ENCODE data around the gene SPINT2.
A peak's percentile ranks its signal among the peaks of the same experiment; 100 is the strongest.
"Not testable (repeated sequence)": the region's sequence is repeated elsewhere in the genome, so short reads cannot be mapped to it uniquely, and the experiment has no call there.

SPINT2 gene

DNA sequence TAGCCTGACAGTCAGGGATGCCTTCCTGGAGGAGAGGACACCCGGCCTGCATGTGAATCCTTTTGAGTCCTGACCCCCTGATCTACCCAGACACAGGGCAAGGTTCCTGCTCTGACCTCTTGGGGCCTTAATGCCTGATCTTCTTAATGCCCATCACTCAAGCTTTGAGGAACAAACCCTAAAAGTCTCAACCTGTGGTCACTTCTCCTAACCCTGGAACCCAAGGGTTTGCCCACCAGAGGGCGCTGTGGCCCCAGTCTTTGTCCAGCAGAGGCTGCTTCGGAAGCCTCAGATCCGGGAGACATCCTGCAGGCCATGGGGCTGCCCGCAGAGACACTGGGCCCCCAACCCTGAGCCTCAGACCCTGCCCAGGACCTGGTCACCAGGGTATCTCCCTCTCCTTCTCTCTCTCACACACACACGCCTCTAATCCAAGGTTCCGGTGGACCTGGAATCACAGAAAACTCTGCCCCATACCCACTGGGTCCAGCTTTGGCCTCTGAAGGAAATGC, 30.6 kb upstream of the SPINT2 start:
- no peak for DNase-seq (ENCODE audit: low read depth)
- H3K4me3 ChIP-seq (ENCODE audit: low read depth, low read length) = no peak overlapping the region

GRCh38 chr19:38234615-38235014, 29.8 kb upstream of the SPINT2 start:
- no peak for DNase-seq (ENCODE audit: low read depth)
- H3K4me3 ChIP-seq (ENCODE audit: low read depth, low read length) = no peak overlapping the region

DNA sequence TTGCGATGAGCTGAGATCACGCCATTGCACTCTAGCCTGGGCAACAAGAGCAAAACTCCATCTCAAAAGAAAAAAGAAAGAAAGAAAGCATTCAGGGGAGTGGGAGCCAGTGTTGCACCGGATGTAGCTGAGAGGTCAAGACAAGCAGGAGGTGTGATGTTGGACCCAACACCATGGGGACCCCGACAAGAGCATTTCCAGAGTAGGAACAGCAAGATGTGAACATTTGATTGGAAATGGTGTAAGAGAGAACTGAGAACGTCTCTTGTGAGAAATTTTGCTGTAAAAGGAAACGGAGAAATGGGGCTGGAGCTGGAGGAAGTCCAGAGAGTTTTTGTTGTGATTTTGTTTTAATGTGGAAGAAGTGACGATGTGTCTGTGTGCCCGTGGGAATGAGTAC, 24.6 kb upstream of the SPINT2 start:
- H3K4me3 ChIP-seq (ENCODE audit: low read depth, low read length) = no peak overlapping the region
- no peak for DNase-seq (ENCODE audit: low read depth)

GRCh38 chr19:38243279-38243673, 21.1 kb upstream of the SPINT2 start:
- no peak for DNase-seq (ENCODE audit: low read depth)
- H3K4me3 ChIP-seq (ENCODE audit: low read depth, low read length) = no peak overlapping the region

DNA sequence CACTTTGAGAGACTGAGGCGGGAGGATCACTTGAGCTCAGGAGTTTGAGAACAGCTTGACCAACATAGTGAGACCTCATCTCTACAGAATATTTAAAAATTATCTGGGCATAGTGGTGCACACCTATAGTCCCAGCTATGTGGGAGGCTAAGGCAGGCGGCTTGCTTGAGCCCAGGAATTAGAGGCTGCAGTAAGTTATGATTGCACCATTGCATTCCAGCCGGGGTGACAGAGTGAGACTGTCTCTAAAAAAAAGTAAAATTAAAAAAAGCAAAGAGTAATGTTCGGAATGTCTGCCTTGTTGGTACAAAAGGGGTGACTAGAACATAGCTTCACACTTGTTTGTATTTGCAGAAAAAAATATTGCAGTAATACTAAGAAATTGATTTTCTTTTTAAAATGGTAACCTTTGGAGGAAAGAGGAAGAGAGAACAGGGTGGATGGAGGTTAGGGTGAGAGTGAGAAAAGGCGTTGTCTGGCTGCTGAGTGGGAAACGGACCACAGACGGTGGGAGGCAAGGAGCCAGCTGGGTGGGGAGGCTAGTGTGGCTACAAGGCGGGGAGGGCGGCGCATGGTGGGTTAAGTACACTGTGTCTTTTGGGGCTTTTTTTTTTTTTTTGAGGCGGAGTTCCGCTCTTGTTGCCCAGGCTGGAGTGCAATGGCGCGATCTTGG, 18.4 kb upstream of the SPINT2 start:
- no peak overlapping the region for H3K4me3 ChIP-seq (ENCODE audit: low read depth, low read length)
- DNase-seq (ENCODE audit: low read depth) = no peak

- DNase-seq (ENCODE audit: low read depth) = no peak
These were observed 17.2 kb upstream of the SPINT2 start for GRCh38 chr19:38247126-38247525.

DNA sequence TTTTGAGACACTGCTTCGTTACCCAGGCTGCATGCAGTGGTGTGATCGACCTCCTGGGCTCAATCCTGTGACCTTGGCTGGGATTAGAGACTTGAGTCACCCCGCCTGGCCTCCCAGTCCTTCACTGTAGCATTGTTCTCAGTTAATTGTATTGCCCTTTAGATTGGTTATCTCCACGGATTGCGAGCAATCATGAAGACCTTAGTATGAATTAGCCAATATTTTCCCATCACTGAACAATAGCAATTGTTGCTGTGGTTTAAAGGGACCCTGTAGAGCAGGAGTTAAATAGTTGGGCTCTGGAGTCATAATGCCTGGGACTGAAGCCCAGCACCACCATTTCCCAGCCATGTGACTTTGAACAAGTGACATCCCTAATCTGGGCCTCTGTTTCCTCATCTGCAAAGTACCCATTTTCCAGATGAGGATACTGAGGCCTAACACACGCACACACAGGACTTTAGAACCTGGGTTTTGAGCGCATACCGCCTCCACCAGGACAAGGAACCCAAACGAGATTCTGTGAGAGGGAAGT, 16.6 kb upstream of the SPINT2 start:
- H3K4me3 ChIP-seq (ENCODE audit: low read depth, low read length) = no peak overlapping the region
- no peak for DNase-seq (ENCODE audit: low read depth)

More at GRCh38 chr19:38247126-38247525, 17.2 kb upstream of the SPINT2 start:
- no peak overlapping the region for H3K4me3 ChIP-seq (ENCODE audit: low read depth, low read length)

- no peak overlapping the region for H3K4me3 ChIP-seq (ENCODE audit: low read depth, low read length)
- no peak for DNase-seq (ENCODE audit: low read depth)
These were observed 16.0 kb upstream of the SPINT2 start for GRCh38 chr19:38248421-38248820.

DNA sequence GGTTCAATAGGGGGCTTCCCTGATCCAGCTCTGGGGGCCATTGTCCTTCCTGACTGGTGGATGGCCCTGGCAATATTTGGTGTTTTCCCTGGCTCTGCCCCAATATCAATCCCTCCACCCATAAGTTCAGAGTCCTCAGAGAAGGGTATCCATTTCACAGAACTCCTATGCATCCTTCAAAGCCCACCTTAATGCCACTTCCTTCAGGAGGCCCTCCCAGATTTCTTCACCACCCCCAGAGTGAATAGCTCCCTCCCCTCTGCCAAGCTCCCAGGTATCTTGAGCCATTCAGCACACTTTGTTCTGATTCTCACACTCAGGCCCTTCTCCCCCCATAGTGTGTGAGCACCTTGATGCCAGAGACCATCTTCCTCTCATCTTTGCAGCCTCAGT, 13.9 kb upstream of the SPINT2 start:
- DNase-seq (ENCODE audit: low read depth) = no peak
- no peak overlapping the region for H3K4me3 ChIP-seq (ENCODE audit: low read depth, low read length)

DNA sequence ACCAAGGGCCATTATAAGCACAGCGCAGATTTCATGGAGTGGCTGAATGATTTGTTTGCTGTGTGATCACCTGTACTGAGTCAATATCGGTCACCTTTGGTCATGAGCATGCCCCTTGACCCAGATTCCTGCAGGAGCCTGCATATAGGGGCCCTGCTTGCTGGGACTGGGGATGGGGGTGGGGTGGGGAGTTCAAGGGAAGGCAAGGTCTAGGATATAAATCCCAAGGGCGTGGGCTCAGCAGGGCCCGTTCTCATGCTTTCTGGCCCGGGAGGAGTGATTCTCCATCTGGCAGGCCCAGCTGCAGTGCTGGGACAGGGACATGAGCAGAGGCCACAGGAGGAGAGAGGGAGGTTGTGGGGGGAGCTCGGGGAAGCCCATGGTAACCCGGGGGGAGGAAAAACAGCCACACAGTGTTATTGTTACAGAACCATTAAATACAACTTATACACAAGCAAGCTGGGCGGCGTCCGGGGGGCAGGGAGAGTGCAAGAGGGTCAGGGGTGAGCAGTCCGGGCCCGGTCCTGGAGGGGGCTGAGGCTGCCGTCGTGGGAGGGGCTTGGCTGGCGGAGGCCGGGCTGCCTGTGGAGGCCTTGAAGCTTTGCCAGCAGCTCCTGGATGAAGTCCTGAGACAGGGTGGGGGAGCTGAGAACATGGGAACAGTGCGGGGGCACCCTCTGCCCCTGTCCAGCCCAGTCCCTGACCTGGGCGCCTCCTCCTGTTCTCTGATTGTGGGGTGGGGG, 13.4 kb upstream of the SPINT2 start:
- no peak overlapping the region for H3K4me3 ChIP-seq (ENCODE audit: low read depth, low read length)
- no peak for DNase-seq (ENCODE audit: low read depth)

DNA sequence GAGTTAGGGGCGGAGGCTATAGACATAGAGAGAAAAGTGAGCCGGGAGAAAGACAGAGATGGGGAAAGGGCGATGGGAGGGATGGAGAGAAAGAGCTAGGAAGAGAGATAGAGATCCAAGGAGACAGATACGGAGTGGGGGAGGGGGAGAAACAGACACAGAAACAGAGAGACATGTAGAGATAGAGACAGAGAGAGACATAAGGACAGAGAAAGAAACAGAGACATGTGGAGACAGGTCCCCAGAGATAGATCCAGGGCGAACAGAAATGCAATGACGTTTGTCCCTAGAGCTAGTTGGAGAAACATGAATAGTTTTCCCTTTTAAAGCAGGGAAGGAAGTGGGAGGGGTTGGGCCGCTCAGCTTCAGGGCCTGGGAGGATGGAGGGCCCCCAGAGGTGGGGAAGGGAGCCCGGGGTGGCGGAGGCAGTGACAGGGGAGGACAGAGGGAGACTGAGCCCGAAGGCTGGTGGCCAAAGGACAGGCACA, 12.8 kb upstream of the SPINT2 start:
- no peak overlapping the region for H3K4me3 ChIP-seq (ENCODE audit: low read depth, low read length)
- DNase-seq (ENCODE audit: low read depth) = no peak

GRCh38 chr19:38252385-38252784, 12.0 kb upstream of the SPINT2 start:
- no peak overlapping the region for H3K4me3 ChIP-seq (ENCODE audit: low read depth, low read length)
- DNase-seq (ENCODE audit: low read depth) = no peak

DNA sequence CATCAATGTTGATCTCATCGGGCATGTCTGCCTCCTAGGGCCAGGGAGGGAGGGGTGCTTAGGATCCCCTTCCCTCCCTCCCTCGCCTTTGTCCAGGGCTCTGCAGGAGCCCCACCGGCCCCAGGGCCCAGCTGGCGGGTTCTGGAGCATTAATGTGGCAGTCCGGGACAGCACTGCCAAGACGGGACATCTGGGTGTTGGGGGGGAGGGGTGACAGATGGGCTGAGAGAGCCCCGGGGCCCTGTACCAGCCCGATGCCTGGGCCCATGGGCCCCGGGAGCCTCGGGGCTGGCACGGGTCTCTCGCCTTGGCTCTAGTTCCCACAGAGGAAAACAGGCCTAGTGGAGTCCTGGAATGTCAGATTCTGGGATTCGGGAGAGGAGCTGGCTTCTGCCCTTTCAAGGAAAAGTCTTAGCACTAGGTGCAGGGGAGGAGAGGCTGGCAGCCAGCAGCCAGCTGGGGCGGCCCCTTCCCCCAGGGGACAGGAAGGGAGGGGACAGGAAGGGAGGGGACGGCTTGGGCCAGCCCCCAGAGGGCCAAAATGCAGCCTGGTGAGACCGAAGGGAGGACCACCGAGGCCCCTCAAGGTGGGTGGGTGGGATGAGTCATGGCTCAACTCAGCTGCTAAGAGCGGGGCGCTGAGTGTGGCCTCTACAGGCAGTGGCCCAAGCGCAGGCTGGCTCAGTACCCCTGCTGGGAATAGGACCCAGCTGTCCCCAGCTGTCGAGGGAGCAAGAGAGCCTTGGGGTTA, 11.3 kb upstream of the SPINT2 start:
- no peak overlapping the region for H3K4me3 ChIP-seq (ENCODE audit: low read depth, low read length)
- DNase-seq (ENCODE audit: low read depth) = no peak

- DNase-seq (ENCODE audit: low read depth) = no peak
- no peak overlapping the region for H3K4me3 ChIP-seq (ENCODE audit: low read depth, low read length)
These were observed 10.6 kb upstream of the SPINT2 start for GRCh38 chr19:38253788-38254187.

- DNase-seq (ENCODE audit: low read depth) = no peak
- no peak overlapping the region for H3K4me3 ChIP-seq (ENCODE audit: low read depth, low read length)
These were observed 8.9 kb upstream of the SPINT2 start for GRCh38 chr19:38255383-38256014.

DNA sequence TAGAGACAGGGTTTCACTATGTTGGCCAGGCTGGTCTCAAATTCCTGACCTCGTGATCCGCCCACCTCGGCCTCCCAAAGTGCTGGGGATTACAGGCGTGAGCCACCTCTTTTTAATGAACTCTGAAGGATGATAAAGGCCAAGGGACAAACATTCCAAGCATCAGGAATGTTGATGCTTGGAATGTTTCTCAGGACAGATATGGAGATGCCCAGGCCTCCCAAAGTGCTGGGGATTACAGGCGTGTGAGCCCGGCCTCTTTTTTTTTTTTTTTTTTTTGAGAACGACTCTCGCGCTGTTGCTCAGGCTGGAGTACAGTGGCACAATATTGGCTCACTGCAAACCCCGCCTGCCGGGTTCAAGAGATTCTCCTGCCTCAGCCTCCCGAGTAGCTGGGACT, 2.4 kb upstream of the SPINT2 start:
- H3K4me3 ChIP-seq (ENCODE audit: low read depth, low read length); DNase-seq (ENCODE audit: low read depth): not testable (repeated sequence)

DNA sequence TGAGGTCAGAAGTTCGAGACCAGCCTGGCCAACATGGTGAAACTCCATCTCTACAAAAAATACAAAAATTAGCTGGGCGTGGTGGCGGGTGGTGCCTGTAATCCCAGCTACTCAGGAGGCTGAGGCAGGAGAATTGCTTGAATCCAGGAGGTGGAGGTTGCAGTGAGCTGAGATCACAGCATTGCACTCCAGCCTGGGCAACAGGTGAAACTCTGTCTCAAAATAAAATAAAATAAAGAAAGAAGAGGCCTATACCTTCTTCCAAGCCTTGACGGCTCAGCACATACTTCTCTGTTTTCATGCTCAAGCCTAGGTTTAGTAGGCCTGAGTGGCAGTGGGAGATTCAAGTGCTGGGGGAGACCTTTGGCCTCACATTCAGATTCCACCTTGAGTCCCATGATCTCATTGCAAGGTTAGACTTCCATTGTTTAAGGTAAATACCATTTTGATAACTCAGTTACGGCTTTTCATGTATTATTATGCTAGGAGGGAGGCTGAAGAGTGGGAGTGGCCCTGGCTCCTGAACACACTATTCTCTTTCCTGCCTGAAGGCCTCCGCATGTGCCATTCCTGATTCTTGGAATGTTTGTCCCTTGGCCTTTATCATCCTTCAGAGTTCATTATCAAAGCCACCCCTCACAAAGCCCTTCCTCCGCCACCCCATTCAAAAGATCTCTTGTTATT, 1.6 kb upstream of the SPINT2 start:
- no peak for DNase-seq (ENCODE audit: low read depth)
- H3K4me3 ChIP-seq (ENCODE audit: low read depth, low read length) = no peak overlapping the region

DNA sequence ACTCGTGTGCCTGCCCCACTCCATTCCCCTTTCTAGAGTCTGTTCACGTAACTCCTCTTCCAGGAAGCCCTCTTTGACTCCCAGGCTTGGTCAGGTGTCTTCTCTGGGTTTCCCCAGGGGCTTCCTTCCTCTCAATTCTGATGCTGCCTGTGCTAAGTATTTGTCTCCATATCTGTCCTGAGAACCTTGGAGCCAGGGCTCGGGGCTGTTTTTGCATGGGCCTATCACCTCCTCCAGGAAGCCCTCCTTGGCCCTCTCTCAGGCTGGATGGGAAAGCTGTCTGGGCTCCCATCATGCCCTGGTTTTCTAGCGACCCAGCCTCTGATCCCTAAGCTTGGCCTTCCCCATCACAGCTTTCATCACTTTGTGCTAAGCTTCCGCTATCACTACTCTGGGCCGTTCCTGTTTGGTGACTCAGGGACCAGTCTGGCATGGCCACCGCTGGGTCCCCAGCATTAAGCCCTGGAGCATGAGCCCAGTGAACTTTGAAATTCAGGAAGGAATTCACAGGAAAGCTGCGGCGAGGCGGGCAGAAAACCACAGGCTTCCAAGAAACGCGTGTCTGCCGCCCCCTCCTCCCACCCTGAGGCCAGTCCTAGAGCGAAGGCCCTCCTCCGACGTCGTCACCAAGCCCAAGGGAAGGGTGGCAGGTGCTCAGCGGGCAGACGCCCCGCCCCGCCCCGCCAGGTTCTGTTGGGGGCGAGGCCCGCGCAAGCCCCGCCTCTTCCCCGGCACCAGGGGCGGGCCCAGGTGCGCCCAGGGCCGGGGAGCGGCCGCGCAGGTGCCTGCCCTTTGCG, 486 bp upstream of the SPINT2 start:
- no peak for DNase-seq (ENCODE audit: low read depth)

More for the DNA sequence above, 486 bp upstream of the SPINT2 start:
- H3K4me3 ChIP-seq (ENCODE audit: low read depth, low read length) = peak overlapping the region; percentile 42

Data from skeletal muscle cell (primary cell).